Measurements from ENCODE around the gene ADORA2A.

ADORA2A gene

DNA sequence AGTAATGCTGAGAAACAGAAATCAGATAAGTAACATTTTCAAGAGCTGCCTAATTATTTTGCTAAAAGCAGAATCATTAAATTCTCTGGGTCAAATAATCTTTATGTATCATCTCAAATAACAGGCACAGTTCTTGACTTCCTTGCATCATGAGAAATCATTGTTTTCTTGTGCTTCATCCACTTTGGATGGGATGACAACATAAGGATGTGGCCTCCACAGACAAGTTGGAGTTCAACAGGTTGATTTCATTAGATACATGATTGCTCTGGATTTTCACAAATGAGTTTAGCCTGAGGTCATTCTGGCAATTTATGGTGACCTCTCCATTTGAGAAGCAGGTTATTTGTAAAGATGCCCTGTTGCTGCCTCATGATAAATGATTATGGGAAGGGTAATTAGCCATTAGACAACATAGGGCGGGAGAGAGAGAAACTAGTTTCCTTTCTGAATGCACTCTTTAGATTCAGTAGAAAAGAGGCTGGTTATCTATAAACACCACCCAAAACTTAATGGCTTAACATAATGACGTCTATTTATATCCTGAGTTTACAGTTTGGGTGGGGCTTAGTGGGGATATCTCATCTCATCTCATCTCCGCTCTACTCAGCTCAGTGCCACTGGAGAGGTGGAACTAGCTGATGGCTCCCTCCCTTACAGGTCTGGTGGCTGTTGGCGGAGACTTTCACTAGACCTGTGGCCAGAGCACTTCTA is 35.0 kb upstream of the ADORA2A start:
- Histone ChIP-seq H3K4me3 (ENCODE audit: low read depth in 1 of 2, low read length in 1 of 2) (no peak overlapping the region), H3K4me1 (ENCODE audit: control insufficient read depth in 1 of 2, insufficient read depth in 1 of 2, low read depth in 1 of 2, low read length in 1 of 2) (peaks cover 19 to 24% of the 10 kb centered on the region in 2 experiments), H3K27ac (no peak overlapping the region), H3K9me3 (no peaks in the 10 kb centered on the region), H3K36me3 (peaks cover 12% of the 10 kb centered on the region), H3K27me3 (no peaks in the 10 kb centered on the region)
- TF ChIP-seq, protein P1, sequence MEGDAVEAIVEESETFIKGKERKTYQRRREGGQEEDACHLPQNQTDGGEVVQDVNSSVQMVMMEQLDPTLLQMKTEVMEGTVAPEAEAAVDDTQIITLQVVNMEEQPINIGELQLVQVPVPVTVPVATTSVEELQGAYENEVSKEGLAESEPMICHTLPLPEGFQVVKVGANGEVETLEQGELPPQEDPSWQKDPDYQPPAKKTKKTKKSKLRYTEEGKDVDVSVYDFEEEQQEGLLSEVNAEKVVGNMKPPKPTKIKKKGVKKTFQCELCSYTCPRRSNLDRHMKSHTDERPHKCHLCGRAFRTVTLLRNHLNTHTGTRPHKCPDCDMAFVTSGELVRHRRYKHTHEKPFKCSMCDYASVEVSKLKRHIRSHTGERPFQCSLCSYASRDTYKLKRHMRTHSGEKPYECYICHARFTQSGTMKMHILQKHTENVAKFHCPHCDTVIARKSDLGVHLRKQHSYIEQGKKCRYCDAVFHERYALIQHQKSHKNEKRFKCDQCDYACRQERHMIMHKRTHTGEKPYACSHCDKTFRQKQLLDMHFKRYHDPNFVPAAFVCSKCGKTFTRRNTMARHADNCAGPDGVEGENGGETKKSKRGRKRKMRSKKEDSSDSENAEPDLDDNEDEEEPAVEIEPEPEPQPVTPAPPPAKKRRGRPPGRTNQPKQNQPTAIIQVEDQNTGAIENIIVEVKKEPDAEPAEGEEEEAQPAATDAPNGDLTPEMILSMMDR (IDR thresholded peaks at IDR 0.05), result no peak

DNA sequence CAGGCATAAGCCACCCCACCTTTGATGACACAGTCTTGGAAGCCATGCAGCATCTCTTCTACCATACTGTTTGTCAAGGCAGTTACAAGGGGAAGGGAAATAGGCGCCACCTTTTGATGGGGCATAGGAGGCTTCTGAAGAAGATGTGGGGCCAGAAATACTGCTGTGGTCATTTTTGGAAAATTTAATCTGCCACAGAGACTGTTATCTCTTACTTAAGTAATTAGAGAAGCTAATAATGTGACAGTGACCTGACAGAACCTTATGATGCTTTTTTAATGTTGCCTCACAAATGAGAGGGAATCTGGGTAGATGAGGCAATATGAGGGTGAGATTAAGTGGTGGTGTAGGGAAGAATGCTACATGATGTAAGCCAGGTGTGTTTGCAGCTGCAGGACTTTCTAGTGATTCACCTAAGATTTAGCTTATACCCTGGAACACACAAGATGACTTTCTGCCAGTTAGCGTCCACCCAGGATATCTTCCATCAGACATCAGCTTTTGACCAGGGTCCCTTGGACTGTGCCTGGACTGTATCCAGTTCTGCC is 34.3 kb upstream of the ADORA2A start:
- Histone ChIP-seq H3K36me3 (peaks cover 15% of the 10 kb centered on the region), H3K27me3 (no peaks in the 10 kb centered on the region), H3K4me1 (ENCODE audit: control insufficient read depth in 1 of 2, insufficient read depth in 1 of 2, low read depth in 1 of 2, low read length in 1 of 2) (peaks cover 19 to 24% of the 10 kb centered on the region in 2 experiments), H3K4me3 (ENCODE audit: low read depth in 1 of 2, low read length in 1 of 2) (no peak overlapping the region), H3K27ac (no peak overlapping the region), H3K9me3 (no peaks in the 10 kb centered on the region)
- TF ChIP-seq, protein P1 (IDR thresholded peaks at IDR 0.05), result no peak

DNA sequence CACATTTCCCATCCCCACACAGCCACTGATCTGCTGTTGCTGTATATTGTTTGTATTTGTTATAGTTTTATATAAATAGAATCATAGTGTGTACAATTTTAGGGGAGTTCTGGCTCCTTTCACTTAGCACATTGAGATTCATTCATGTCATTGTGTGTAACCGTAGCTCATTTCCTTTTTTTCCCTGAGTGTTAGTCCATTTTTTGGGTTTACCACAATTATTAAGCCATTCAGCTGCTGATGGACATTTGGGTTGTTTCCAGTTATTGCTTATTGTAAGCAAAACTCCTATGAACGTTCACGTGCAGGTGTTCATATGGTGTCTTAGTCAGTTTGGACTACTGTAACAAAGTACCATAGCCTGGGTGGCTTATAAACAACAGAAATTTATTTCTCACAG is 33.6 kb upstream of the ADORA2A start:
- Histone ChIP-seq H3K27me3 (no peaks in the 10 kb centered on the region), H3K36me3 (peaks cover 16% of the 10 kb centered on the region), H3K4me1 (ENCODE audit: control insufficient read depth in 1 of 2, insufficient read depth in 1 of 2, low read depth in 1 of 2, low read length in 1 of 2) (peaks cover 19 to 24% of the 10 kb centered on the region in 2 experiments), H3K4me3 (ENCODE audit: low read depth in 1 of 2, low read length in 1 of 2) (no peak overlapping the region), H3K9me3 (no peaks in the 10 kb centered on the region), H3K27ac (peak overlapping the region; percentile 9)
- TF ChIP-seq, protein P1 (IDR thresholded peaks at IDR 0.05), result no peak

DNA sequence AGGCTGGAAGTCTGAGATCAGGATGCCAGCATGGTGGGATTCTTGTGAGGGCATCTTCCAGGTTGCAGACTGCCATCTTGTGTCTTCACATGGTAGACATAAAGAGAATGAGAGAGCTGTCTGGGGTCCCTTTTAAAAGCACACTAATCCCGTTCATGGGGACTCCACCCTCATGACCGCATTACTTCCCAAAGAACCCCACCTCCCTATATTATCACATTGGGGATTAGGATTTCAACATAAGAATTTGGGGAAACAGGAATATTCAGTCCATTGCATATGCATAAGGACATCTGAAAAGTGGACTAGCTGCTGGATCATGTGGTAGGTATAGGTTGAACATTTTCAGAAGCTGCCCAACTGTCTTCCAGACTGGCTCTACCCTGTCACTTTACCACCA is 33.1 kb upstream of the ADORA2A start:
- TF ChIP-seq, protein P1 (IDR thresholded peaks at IDR 0.05), result no peak
- Histone ChIP-seq H3K27me3 (no peaks in the 10 kb centered on the region), H3K4me1 (ENCODE audit: control insufficient read depth in 1 of 2, insufficient read depth in 1 of 2, low read depth in 1 of 2, low read length in 1 of 2) (peaks cover 19 to 24% of the 10 kb centered on the region in 2 experiments)

DNA sequence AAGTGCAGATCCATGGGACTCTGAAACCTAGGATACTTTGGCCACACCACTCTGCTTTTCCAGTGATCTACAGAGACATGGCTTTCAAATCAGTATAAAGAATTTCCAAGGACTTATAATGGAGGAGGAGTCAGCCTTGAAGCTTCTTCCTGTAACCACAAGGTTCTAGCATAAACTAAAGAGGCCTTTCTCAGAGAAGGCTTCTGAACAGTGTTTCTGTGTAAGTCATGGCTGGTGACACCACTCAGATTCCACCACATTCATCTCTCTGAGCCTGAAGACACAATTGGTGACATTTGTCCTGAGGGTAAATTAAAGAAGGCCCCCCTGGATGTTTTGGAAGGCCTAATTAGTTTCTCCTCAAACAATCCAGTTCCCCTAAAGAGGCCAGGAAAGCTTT is 29.0 kb upstream of the ADORA2A start:
- H3K4me3 ChIP-seq (ENCODE audit: low read depth in 1 of 2, low read length in 1 of 2), result no peak overlapping the region
- no peaks in the 10 kb centered on the region for H3K9me3 ChIP-seq
- H3K4me1 ChIP-seq (ENCODE audit: control insufficient read depth in 1 of 2, insufficient read depth in 1 of 2, low read depth in 1 of 2, low read length in 1 of 2), result peaks cover 17 to 24% of the 10 kb centered on the region in 2 experiments
- H3K36me3 ChIP-seq, result peaks cover 16% of the 10 kb centered on the region
- no peak overlapping the region for H3K27ac ChIP-seq
- TF ChIP-seq, protein P1 (IDR thresholded peaks at IDR 0.05), result no peak
- H3K27me3 ChIP-seq, result no peaks in the 10 kb centered on the region

More for the DNA sequence above, 33.1 kb upstream of the ADORA2A start:
- Histone ChIP-seq H3K27ac (peak overlapping the region; percentile 9), H3K4me3 (ENCODE audit: low read depth in 1 of 2, low read length in 1 of 2) (no peak overlapping the region), H3K36me3 (peaks cover 16% of the 10 kb centered on the region), H3K9me3 (no peaks in the 10 kb centered on the region)

All from neutrophil (primary cell).